ENCODE results near the gene FOXP1. TPM values are rescaled to one million over a fixed set of nuclear protein-coding genes. Genes with fewer than 3 reads are reported as not detected.

FOXP1 gene
- total RNA-seq, 2 experiments from 2014 or later = 66.3 to 68.8 TPM

GRCh38 chr3:71060536-71060935, 523.0 kb downstream of the FOXP1 start:
- Mint-ChIP-seq H3K9me3 (ENCODE audit: low read depth) (no peaks in the 10 kb centered on the region), H3K4me3 (no peak overlapping the region), H3K36me3 (peaks cover 3% of the 10 kb centered on the region), H3K4me1 (peaks cover 49% of the 10 kb centered on the region), H3K27me3 (no peaks in the 10 kb centered on the region), H3K27ac (peak overlapping the region; percentile 4)
- ATAC-seq = no peak
- CTCF ChIA-PET = interaction anchor here (1.1 to 2.3 kb wide), 2 partner anchors 9 to 10 kb away, joined by 4 to 6 read pairs; no protein-coding TSS in a partner anchor
- no peak for DNase-seq

- H3K4me3 Mint-ChIP-seq = peak overlapping the region; percentile 36
- DNase-seq = no peak
- CTCF ChIA-PET = interaction anchor here (0.8 to 1.6 kb wide), 2 partner anchors 46 to 51 kb away, joined by 3 read pairs; no protein-coding TSS in a partner anchor
- ATAC-seq = peak; percentile 62
- no peaks in the 10 kb centered on the region for H3K9me3 Mint-ChIP-seq (ENCODE audit: low read depth)
- no peaks in the 10 kb centered on the region for H3K27me3 Mint-ChIP-seq
- peak overlapping the region; percentile 56 for H3K27ac Mint-ChIP-seq
- peaks cover 9% of the 10 kb centered on the region for H3K36me3 Mint-ChIP-seq
- peaks cover 52% of the 10 kb centered on the region for H3K4me1 Mint-ChIP-seq
Observed at GRCh38 chr3:71057526-71057894, 526.0 kb downstream of the FOXP1 start.

GRCh38 chr3:71056327-71056726, 527.2 kb downstream of the FOXP1 start:
- Mint-ChIP-seq H3K4me1 (peaks cover 51% of the 10 kb centered on the region), H3K36me3 (peaks cover 15% of the 10 kb centered on the region), H3K27ac (no peak overlapping the region), H3K9me3 (ENCODE audit: low read depth) (no peaks in the 10 kb centered on the region), H3K27me3 (no peaks in the 10 kb centered on the region), H3K4me3 (no peak overlapping the region)
- no peak for ATAC-seq
- no peak for DNase-seq
- CTCF ChIA-PET = no interaction called here

GRCh38 chr3:71055257-71056001, 528.1 kb downstream of the FOXP1 start:
- Mint-ChIP-seq H3K4me1 (peaks cover 51% of the 10 kb centered on the region), H3K4me3 (no peak overlapping the region), H3K36me3 (peaks cover 21% of the 10 kb centered on the region), H3K9me3 (ENCODE audit: low read depth) (no peaks in the 10 kb centered on the region), H3K27me3 (no peaks in the 10 kb centered on the region), H3K27ac (no peak overlapping the region)
- ATAC-seq (no peak), DNase-seq (no peak)
- CTCF ChIA-PET = no interaction called here

- H3K9me3 Mint-ChIP-seq (ENCODE audit: low read depth) = no peaks in the 10 kb centered on the region
- H3K27me3 Mint-ChIP-seq = no peaks in the 10 kb centered on the region
- DNase-seq (no peak), ATAC-seq (no peak)
- no peak overlapping the region for H3K27ac Mint-ChIP-seq
- H3K36me3 Mint-ChIP-seq = peaks cover 27% of the 10 kb centered on the region
- no peak overlapping the region for H3K4me3 Mint-ChIP-seq
- CTCF ChIA-PET = no interaction called here
- H3K4me1 Mint-ChIP-seq = peaks cover 54% of the 10 kb centered on the region
Observed at GRCh38 chr3:71054312-71054711, 529.2 kb downstream of the FOXP1 start.

- ATAC-seq (no peak), DNase-seq (no peak)
- Mint-ChIP-seq H3K27ac (no peak overlapping the region), H3K36me3 (peaks cover 34% of the 10 kb centered on the region), H3K4me3 (no peak overlapping the region), H3K4me1 (peaks cover 58% of the 10 kb centered on the region), H3K9me3 (ENCODE audit: low read depth) (no peaks in the 10 kb centered on the region), H3K27me3 (no peaks in the 10 kb centered on the region)
- CTCF ChIA-PET = no interaction called here
Observed at GRCh38 chr3:71053495-71053894, 530.0 kb downstream of the FOXP1 start.

- Mint-ChIP-seq H3K9me3 (ENCODE audit: low read depth) (no peaks in the 10 kb centered on the region), H3K4me1 (peaks cover 57% of the 10 kb centered on the region), H3K27ac (no peak overlapping the region), H3K27me3 (no peaks in the 10 kb centered on the region), H3K4me3 (no peak overlapping the region), H3K36me3 (peaks cover 37% of the 10 kb centered on the region)
- CTCF ChIA-PET = interaction anchor here (1.5 kb wide), 1 partner anchor 10 kb away, joined by 6 read pairs; no protein-coding TSS in a partner anchor
- DNase-seq (no peak), ATAC-seq (no peak)
Observed at GRCh38 chr3:71052716-71053115, 530.8 kb downstream of the FOXP1 start.

GRCh38 chr3:71051893-71052687, 531.4 kb downstream of the FOXP1 start:
- H3K9me3 Mint-ChIP-seq (ENCODE audit: low read depth) = no peaks in the 10 kb centered on the region
- no peak overlapping the region for H3K27ac Mint-ChIP-seq
- ATAC-seq = no peak
- no peaks in the 10 kb centered on the region for H3K27me3 Mint-ChIP-seq
- CTCF ChIA-PET = interaction anchor here (1.5 kb wide), 1 partner anchor 10 kb away, joined by 6 read pairs; no protein-coding TSS in a partner anchor
- H3K36me3 Mint-ChIP-seq = peaks cover 38% of the 10 kb centered on the region
- DNase-seq = no peak
- no peak overlapping the region for H3K4me3 Mint-ChIP-seq
- peaks cover 54% of the 10 kb centered on the region for H3K4me1 Mint-ChIP-seq

- Mint-ChIP-seq H3K4me1 (peaks cover 58% of the 10 kb centered on the region), H3K27ac (peak overlapping the region; percentile 77), H3K36me3 (peaks cover 41% of the 10 kb centered on the region), H3K27me3 (no peaks in the 10 kb centered on the region), H3K9me3 (ENCODE audit: low read depth) (no peaks in the 10 kb centered on the region), H3K4me3 (no peak overlapping the region)
- CTCF ChIA-PET = interaction anchor here (1.2 to 1.6 kb wide), 3 partner anchors 9 to 13 kb away, joined by 3 to 6 read pairs (median 6); no protein-coding TSS in a partner anchor
- DNase-seq = no peak
- ATAC-seq = no peak
Observed at GRCh38 chr3:71051259-71051595, 532.3 kb downstream of the FOXP1 start.

- peak; percentile 69 for DNase-seq
- H3K27ac Mint-ChIP-seq = peak overlapping the region; percentile 77
Observed at GRCh38 chr3:71050538-71051258, 532.8 kb downstream of the FOXP1 start.

GRCh38 chr3:71050166-71050537, 533.4 kb downstream of the FOXP1 start:
- Mint-ChIP-seq H3K9me3 (ENCODE audit: low read depth) (no peaks in the 10 kb centered on the region), H3K36me3 (peaks cover 52% of the 10 kb centered on the region), H3K27me3 (no peaks in the 10 kb centered on the region), H3K4me1 (peaks cover 68% of the 10 kb centered on the region), H3K27ac (peak overlapping the region; percentile 55), H3K4me3 (no peak overlapping the region)
- DNase-seq = no peak
- CTCF ChIA-PET = interaction anchor here (1.2 to 1.6 kb wide), 2 partner anchors 10 to 14 kb away, joined by 3 to 6 read pairs; no protein-coding TSS in a partner anchor
- no peak for ATAC-seq

More at GRCh38 chr3:71050538-71051258, 532.8 kb downstream of the FOXP1 start:
- ATAC-seq = peak; percentile 92
- Mint-ChIP-seq H3K9me3 (ENCODE audit: low read depth) (no peaks in the 10 kb centered on the region), H3K36me3 (peaks cover 47% of the 10 kb centered on the region), H3K4me1 (peaks cover 63% of the 10 kb centered on the region), H3K27me3 (no peaks in the 10 kb centered on the region), H3K4me3 (peak overlapping the region; percentile 10)
- CTCF ChIA-PET = interaction anchor here (1.2 to 1.6 kb wide), 2 partner anchors 10 to 13 kb away, joined by 3 to 6 read pairs; no protein-coding TSS in a partner anchor

GRCh38 chr3:71048948-71049347, 534.6 kb downstream of the FOXP1 start:
- H3K4me1 Mint-ChIP-seq = peaks cover 68% of the 10 kb centered on the region
- no peak overlapping the region for H3K4me3 Mint-ChIP-seq
- no peaks in the 10 kb centered on the region for H3K27me3 Mint-ChIP-seq

More at GRCh38 chr3:71048948-71049347, 534.6 kb downstream of the FOXP1 start:
- Mint-ChIP-seq H3K9me3 (ENCODE audit: low read depth) (no peaks in the 10 kb centered on the region), H3K36me3 (peaks cover 54% of the 10 kb centered on the region), H3K27ac (peak overlapping the region; percentile 1)
- CTCF ChIA-PET = interaction anchor here (1.0 to 1.2 kb wide), 2 partner anchors 13 to 15 kb away, joined by 3 read pairs; no protein-coding TSS in a partner anchor
- ATAC-seq (no peak), DNase-seq (no peak)
